Measurements from ENCODE around the gene UNC93B1.
"Not testable (repeated sequence)": the region's sequence is repeated elsewhere in the genome, so short reads cannot be mapped to it uniquely, and the experiment has no call there.

The UNC93B1 gene

GRCh38 chr11:67995129-67995528, 8.8 kb downstream of the UNC93B1 start:
- H3K9me3 ChIP-seq (ENCODE audit: control extremely low read depth in 1 of 5, control insufficient read depth in 4 of 5, insufficient read depth in 2 of 5, low read depth in 1 of 5, low read length in 4 of 5); H3K27me3 ChIP-seq (replicated peaks in 2 of 5; ENCODE audit: control insufficient read depth in 4 of 5, insufficient read depth in 5 of 5, low read length in 4 of 5); H3K36me3 ChIP-seq (ENCODE audit: control insufficient read depth in 4 of 4, insufficient read depth in 4 of 4, low read length in 3 of 4); H3K4me3 ChIP-seq (ENCODE audit: control insufficient read depth in 1 of 7, extremely low read depth in 1 of 7, insufficient read depth in 4 of 7, low read depth in 2 of 7, low read length in 6 of 7); DNase-seq; POLR2A ChIA-PET; H3K27ac ChIP-seq (ENCODE audit: insufficient read depth in 1 of 2, low read depth in 1 of 2, low read length in 2 of 2, poor library complexity in 1 of 2, severe bottlenecking in 2 of 2): not testable (repeated sequence)
- 100% methylated on average over 1 of the region's 3 CpGs for WGBS (ENCODE audit: insufficient coverage)
- CTCF ChIA-PET: interaction anchor here (1.7 kb wide), 1 partner anchor 14 kb away, joined by 4 read pairs; no protein-coding TSS in a partner anchor
- peaks cover 0 to 36% (median 11%) of the 10 kb centered on the region in 4 experiments for H3K4me1 ChIP-seq (ENCODE audit: control extremely low read depth in 1 of 4, control insufficient read depth in 4 of 4, insufficient read depth in 4 of 4, low read length in 3 of 4)

- POLR2A ChIA-PET: not testable (repeated sequence)
- CTCF ChIA-PET: interaction anchor here (0.9 to 1.7 kb wide), 4 partner anchors 8 to 14 kb away, joined by 3 to 4 read pairs (median 4); no protein-coding TSS in a partner anchor
Measured at GRCh38 chr11:67994387-67994786, 9.5 kb downstream of the UNC93B1 start.

GRCh38 chr11:67993821-67994220, 10.1 kb downstream of the UNC93B1 start:
- H3K4me1 ChIP-seq (ENCODE audit: control extremely low read depth in 1 of 4, control insufficient read depth in 4 of 4, insufficient read depth in 4 of 4, low read length in 3 of 4): peaks cover 0 to 24% (median 11%) of the 10 kb centered on the region in 4 experiments
- H3K4me3 ChIP-seq (ENCODE audit: control insufficient read depth in 1 of 7, extremely low read depth in 1 of 7, insufficient read depth in 4 of 7, low read depth in 2 of 7, low read length in 6 of 7); H3K27me3 ChIP-seq (replicated peaks in 2 of 5; ENCODE audit: control insufficient read depth in 4 of 5, insufficient read depth in 5 of 5, low read length in 4 of 5); H3K9me3 ChIP-seq (ENCODE audit: control extremely low read depth in 1 of 5, control insufficient read depth in 4 of 5, insufficient read depth in 2 of 5, low read depth in 1 of 5, low read length in 4 of 5); POLR2A ChIA-PET; H3K27ac ChIP-seq (ENCODE audit: insufficient read depth in 1 of 2, low read depth in 1 of 2, low read length in 2 of 2, poor library complexity in 1 of 2, severe bottlenecking in 2 of 2); H3K36me3 ChIP-seq (ENCODE audit: control insufficient read depth in 4 of 4, insufficient read depth in 4 of 4, low read length in 3 of 4): not testable (repeated sequence)
- 21% methylated on average over 4 of the region's 12 CpGs for WGBS (ENCODE audit: insufficient coverage)
- CTCF ChIA-PET: interaction anchor here (0.9 to 1.7 kb wide), 4 partner anchors 9 to 15 kb away, joined by 3 to 4 read pairs (median 4); no protein-coding TSS in a partner anchor
- peak; percentile 47 to 94 (median 84) for DNase-seq

More at GRCh38 chr11:67994387-67994786, 9.5 kb downstream of the UNC93B1 start:
- H3K4me1 ChIP-seq (ENCODE audit: control extremely low read depth in 1 of 4, control insufficient read depth in 4 of 4, insufficient read depth in 4 of 4, low read length in 3 of 4): peaks cover 0 to 29% (median 11%) of the 10 kb centered on the region in 4 experiments
- not testable (repeated sequence) for H3K9me3 ChIP-seq (ENCODE audit: control extremely low read depth in 1 of 5, control insufficient read depth in 4 of 5, insufficient read depth in 2 of 5, low read depth in 1 of 5, low read length in 4 of 5); H3K27me3 ChIP-seq (replicated peaks in 2 of 5; ENCODE audit: control insufficient read depth in 4 of 5, insufficient read depth in 5 of 5, low read length in 4 of 5); H3K4me3 ChIP-seq (ENCODE audit: control insufficient read depth in 1 of 7, extremely low read depth in 1 of 7, insufficient read depth in 4 of 7, low read depth in 2 of 7, low read length in 6 of 7); H3K36me3 ChIP-seq (ENCODE audit: control insufficient read depth in 4 of 4, insufficient read depth in 4 of 4, low read length in 3 of 4); DNase-seq; H3K27ac ChIP-seq (ENCODE audit: insufficient read depth in 1 of 2, low read depth in 1 of 2, low read length in 2 of 2, poor library complexity in 1 of 2, severe bottlenecking in 2 of 2)
- 94% methylated on average over 2 of the region's 5 CpGs for WGBS (ENCODE audit: insufficient coverage)

- H3K27ac ChIP-seq (ENCODE audit: insufficient read depth in 1 of 2, low read depth in 1 of 2, low read length in 2 of 2, poor library complexity in 1 of 2, severe bottlenecking in 2 of 2); H3K4me1 ChIP-seq (ENCODE audit: control extremely low read depth in 1 of 4, control insufficient read depth in 4 of 4, insufficient read depth in 4 of 4, low read length in 3 of 4); DNase-seq; H3K4me3 ChIP-seq (ENCODE audit: control insufficient read depth in 1 of 7, extremely low read depth in 1 of 7, insufficient read depth in 4 of 7, low read depth in 2 of 7, low read length in 6 of 7); CTCF ChIA-PET; H3K36me3 ChIP-seq (ENCODE audit: control insufficient read depth in 4 of 4, insufficient read depth in 4 of 4, low read length in 3 of 4); POLR2A ChIA-PET; H3K27me3 ChIP-seq (replicated peaks in 2 of 5; ENCODE audit: control insufficient read depth in 4 of 5, insufficient read depth in 5 of 5, low read length in 4 of 5); H3K9me3 ChIP-seq (ENCODE audit: control extremely low read depth in 1 of 5, control insufficient read depth in 4 of 5, insufficient read depth in 2 of 5, low read depth in 1 of 5, low read length in 4 of 5): not testable (repeated sequence)
- WGBS (ENCODE audit: insufficient coverage): 79% methylated on average over 23 of the region's 70 CpGs
Measured at GRCh38 chr11:67991347-67992121, 12.4 kb downstream of the UNC93B1 start.

GRCh38 chr11:67990546-67991346, 13.2 kb downstream of the UNC93B1 start:
- DNase-seq; H3K4me3 ChIP-seq (ENCODE audit: control insufficient read depth in 1 of 7, extremely low read depth in 1 of 7, insufficient read depth in 4 of 7, low read depth in 2 of 7, low read length in 6 of 7); H3K9me3 ChIP-seq (ENCODE audit: control extremely low read depth in 1 of 5, control insufficient read depth in 4 of 5, insufficient read depth in 2 of 5, low read depth in 1 of 5, low read length in 4 of 5); H3K36me3 ChIP-seq (ENCODE audit: control insufficient read depth in 4 of 4, insufficient read depth in 4 of 4, low read length in 3 of 4); H3K4me1 ChIP-seq (ENCODE audit: control extremely low read depth in 1 of 4, control insufficient read depth in 4 of 4, insufficient read depth in 4 of 4, low read length in 3 of 4); CTCF ChIA-PET; H3K27ac ChIP-seq (ENCODE audit: insufficient read depth in 1 of 2, low read depth in 1 of 2, low read length in 2 of 2, poor library complexity in 1 of 2, severe bottlenecking in 2 of 2); H3K27me3 ChIP-seq (replicated peaks in 2 of 5; ENCODE audit: control insufficient read depth in 4 of 5, insufficient read depth in 5 of 5, low read length in 4 of 5); POLR2A ChIA-PET: not testable (repeated sequence)
- 45% methylated on average over 28 of the region's 58 CpGs for WGBS (ENCODE audit: insufficient coverage)

GRCh38 chr11:67985302-67985701, 18.6 kb downstream of the UNC93B1 start:
- H3K4me1 ChIP-seq (ENCODE audit: control extremely low read depth in 1 of 4, control insufficient read depth in 4 of 4, insufficient read depth in 4 of 4, low read length in 3 of 4); H3K36me3 ChIP-seq (ENCODE audit: control insufficient read depth in 4 of 4, insufficient read depth in 4 of 4, low read length in 3 of 4); H3K27ac ChIP-seq (ENCODE audit: insufficient read depth in 1 of 2, low read depth in 1 of 2, low read length in 2 of 2, poor library complexity in 1 of 2, severe bottlenecking in 2 of 2); CTCF ChIA-PET; H3K9me3 ChIP-seq (ENCODE audit: control extremely low read depth in 1 of 5, control insufficient read depth in 4 of 5, insufficient read depth in 2 of 5, low read depth in 1 of 5, low read length in 4 of 5); DNase-seq; POLR2A ChIA-PET; H3K27me3 ChIP-seq (replicated peaks in 2 of 5; ENCODE audit: control insufficient read depth in 4 of 5, insufficient read depth in 5 of 5, low read length in 4 of 5); H3K4me3 ChIP-seq (ENCODE audit: control insufficient read depth in 1 of 7, extremely low read depth in 1 of 7, insufficient read depth in 4 of 7, low read depth in 2 of 7, low read length in 6 of 7): not testable (repeated sequence)
- WGBS (ENCODE audit: insufficient coverage): 100% methylated on average over 1 of the region's 6 CpGs

GRCh38 chr11:67983951-67984350, 19.9 kb downstream of the UNC93B1 start:
- Histone ChIP-seq H3K4me1 (ENCODE audit: control extremely low read depth in 1 of 4, control insufficient read depth in 4 of 4, insufficient read depth in 4 of 4, low read length in 3 of 4) (no peaks in the 10 kb centered on the region), H3K4me3 (ENCODE audit: control insufficient read depth in 1 of 7, extremely low read depth in 1 of 7, insufficient read depth in 4 of 7, low read depth in 2 of 7, low read length in 6 of 7) (no peak overlapping the region), H3K27ac (ENCODE audit: insufficient read depth in 1 of 2, low read depth in 1 of 2, low read length in 2 of 2, poor library complexity in 1 of 2, severe bottlenecking in 2 of 2) (no peak overlapping the region), H3K36me3 (ENCODE audit: control insufficient read depth in 4 of 4, insufficient read depth in 4 of 4, low read length in 3 of 4) (no peaks in the 10 kb centered on the region), H3K27me3 (replicated peaks in 2 of 5; ENCODE audit: control insufficient read depth in 4 of 5, insufficient read depth in 5 of 5, low read length in 4 of 5) (peaks cover 0 to 2% (median 0%) of the 10 kb centered on the region in 5 experiments), H3K9me3 (ENCODE audit: control extremely low read depth in 1 of 5, control insufficient read depth in 4 of 5, insufficient read depth in 2 of 5, low read depth in 1 of 5, low read length in 4 of 5) (no peaks in the 10 kb centered on the region)
- no peak for DNase-seq
- CTCF ChIA-PET: no interaction called here
- POLR2A ChIA-PET: no interaction called here
- 89% methylated on average over 9 of the region's 29 CpGs for WGBS (ENCODE audit: insufficient coverage)

All from common myeloid progenitor, CD34-positive (primary cell).